ENCODE data around the gene KLHL29. TPM values are rescaled to one million over a fixed set of nuclear protein-coding genes. Genes with fewer than 3 reads are reported as not detected.

KLHL29 gene
- total RNA-seq, 1 donor from 2014 or later = 6.9 TPM

GRCh38 chr2:23513872-23514793 is 129.2 kb downstream of the KLHL29 start:
- DNase-seq = no peak

- DNase-seq = no peak
Observed at GRCh38 chr2:23516520-23517256, 131.7 kb downstream of the KLHL29 start.

GRCh38 chr2:23518481-23519333 is 133.7 kb downstream of the KLHL29 start:
- DNase-seq = no peak

GRCh38 chr2:23519334-23519651 is 134.3 kb downstream of the KLHL29 start:
- no peak for DNase-seq

GRCh38 chr2:23520256-23520655 is 135.3 kb downstream of the KLHL29 start:
- DNase-seq = no peak

GRCh38 chr2:23521060-23521459 is 136.1 kb downstream of the KLHL29 start:
- DNase-seq = no peak

GRCh38 chr2:23522726-23523372 is 137.9 kb downstream of the KLHL29 start:
- DNase-seq = no peak

GRCh38 chr2:23523373-23524260 is 138.6 kb downstream of the KLHL29 start:
- peak; percentile 30 for DNase-seq

GRCh38 chr2:23524261-23524706 is 139.3 kb downstream of the KLHL29 start:
- no peak for DNase-seq

- no peak for DNase-seq
Observed at GRCh38 chr2:23525137-23525765, 140.3 kb downstream of the KLHL29 start.

GRCh38 chr2:23526114-23526513 is 141.1 kb downstream of the KLHL29 start:
- no peak for DNase-seq

GRCh38 chr2:23526835-23527790 is 142.1 kb downstream of the KLHL29 start:
- DNase-seq = no peak

GRCh38 chr2:23528171-23528570 is 143.2 kb downstream of the KLHL29 start:
- no peak for DNase-seq

- no peak for DNase-seq
Observed at GRCh38 chr2:23528690-23529089, 143.7 kb downstream of the KLHL29 start.

- no peak for DNase-seq
Observed at GRCh38 chr2:23529659-23530058, 144.7 kb downstream of the KLHL29 start.

- no peak for DNase-seq
Observed at GRCh38 chr2:23530206-23530908, 145.4 kb downstream of the KLHL29 start.

- no peak for DNase-seq
Observed at GRCh38 chr2:23530909-23531276, 145.9 kb downstream of the KLHL29 start.

- DNase-seq = no peak
Observed at GRCh38 chr2:23531280-23531679, 146.3 kb downstream of the KLHL29 start.

- no peak for DNase-seq
Observed at GRCh38 chr2:23531881-23532280, 146.9 kb downstream of the KLHL29 start.

Data from skin of body (tissue), 2 donors.